ENCODE measurements around the gene UBA7. TPM values are rescaled to one million over a fixed set of nuclear protein-coding genes. Genes with fewer than 3 reads are reported as not detected.

UBA7 gene
- total RNA-seq, 1 experiment from 2014 or later: 0.85 TPM

- Histone ChIP-seq H2BK120ac (ENCODE audit: low read depth, low read length, poor library complexity, severe bottlenecking) (no peak overlapping the region), H4K91ac (ENCODE audit: insufficient read length, low read depth, low read length) (no peak overlapping the region), H3K79me1 (ENCODE audit: insufficient read depth, low read depth, low read length, poor library complexity, severe bottlenecking) (no peaks in the 10 kb centered on the region), H3K23ac (ENCODE audit: insufficient read length, low read depth, low read length) (no peak overlapping the region), H2BK20ac (ENCODE audit: low read depth, low read length, poor library complexity, severe bottlenecking) (no peak overlapping the region), H4K8ac (replicated peaks; ENCODE audit: insufficient read length, low read depth, low read length) (no peak overlapping the region), H3K18ac (ENCODE audit: insufficient read length, low read depth, low read length) (no peak overlapping the region), H3K56ac (ENCODE audit: insufficient read length, low read depth, low read length) (no peak overlapping the region), H3T11ph (ENCODE audit: low read length) (no peak overlapping the region), H3K4ac (ENCODE audit: low read depth, low read length) (no peak overlapping the region), H4K20me1 (ENCODE audit: control insufficient read depth, insufficient read depth, insufficient read length) (no peaks in the 10 kb centered on the region), H2BK12ac (ENCODE audit: insufficient read length, low read depth, low read length) (no peak overlapping the region), H4K5ac (ENCODE audit: insufficient read length, low read depth, low read length) (no peak overlapping the region), H3K9me3 (ENCODE audit: control insufficient read depth, low read depth, low read length) (no peaks in the 10 kb centered on the region), H2AFZ (ENCODE audit: low read length) (no peak overlapping the region), H2BK5ac (ENCODE audit: insufficient read length, low read length) (no peak overlapping the region), H3K14ac (ENCODE audit: insufficient read depth, low read length) (no peak overlapping the region), H3K9ac (ENCODE audit: extremely low read depth, insufficient read length, low read length) (no peak overlapping the region), H3K27me3 (ENCODE audit: insufficient read depth, low read length) (no peaks in the 10 kb centered on the region), H2BK15ac (ENCODE audit: low read depth, low read length) (no peak overlapping the region), H3K4me2 (ENCODE audit: insufficient read depth, insufficient read length, low read length) (no peak overlapping the region), H3K23me2 (ENCODE audit: insufficient read length, low read depth, low read length, poor library complexity, severe bottlenecking) (no peaks in the 10 kb centered on the region), H2AK5ac (ENCODE audit: insufficient read length, low read length) (no peak overlapping the region), H3K4me1 (ENCODE audit: insufficient read depth, low read length) (no peaks in the 10 kb centered on the region), H3K27ac (ENCODE audit: insufficient read length, low read depth, low read length) (no peak overlapping the region), H3K79me2 (ENCODE audit: insufficient read depth, low read length) (no peaks in the 10 kb centered on the region)
- WGBS (ENCODE audit: extremely low coverage, insufficient read length, low lambda C conversion rate): no CpG with 5 or more reads among the region's 3 CpGs
- H3K4me3 Mint-ChIP-seq: no peak overlapping the region; a peak in 1 of 5 replicates
- no peaks in the 10 kb centered on the region for H3K27me3 Mint-ChIP-seq (ENCODE audit: low read depth)
- H3K27ac Mint-ChIP-seq: peak overlapping the region; percentile 61 to 76 (median 65); a peak in 5 of 7 replicates
- DNase-seq: no peak
- TF ChIP-seq, protein P1, sequence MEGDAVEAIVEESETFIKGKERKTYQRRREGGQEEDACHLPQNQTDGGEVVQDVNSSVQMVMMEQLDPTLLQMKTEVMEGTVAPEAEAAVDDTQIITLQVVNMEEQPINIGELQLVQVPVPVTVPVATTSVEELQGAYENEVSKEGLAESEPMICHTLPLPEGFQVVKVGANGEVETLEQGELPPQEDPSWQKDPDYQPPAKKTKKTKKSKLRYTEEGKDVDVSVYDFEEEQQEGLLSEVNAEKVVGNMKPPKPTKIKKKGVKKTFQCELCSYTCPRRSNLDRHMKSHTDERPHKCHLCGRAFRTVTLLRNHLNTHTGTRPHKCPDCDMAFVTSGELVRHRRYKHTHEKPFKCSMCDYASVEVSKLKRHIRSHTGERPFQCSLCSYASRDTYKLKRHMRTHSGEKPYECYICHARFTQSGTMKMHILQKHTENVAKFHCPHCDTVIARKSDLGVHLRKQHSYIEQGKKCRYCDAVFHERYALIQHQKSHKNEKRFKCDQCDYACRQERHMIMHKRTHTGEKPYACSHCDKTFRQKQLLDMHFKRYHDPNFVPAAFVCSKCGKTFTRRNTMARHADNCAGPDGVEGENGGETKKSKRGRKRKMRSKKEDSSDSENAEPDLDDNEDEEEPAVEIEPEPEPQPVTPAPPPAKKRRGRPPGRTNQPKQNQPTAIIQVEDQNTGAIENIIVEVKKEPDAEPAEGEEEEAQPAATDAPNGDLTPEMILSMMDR (conservative IDR thresholded peaks at IDR 0.05): no peak
- no peaks in the 10 kb centered on the region for H3K9me3 Mint-ChIP-seq
- peaks cover 13 to 17% of the 10 kb centered on the region in 2 experiments for H3K4me1 Mint-ChIP-seq
- peaks cover 33 to 73% (median 68%) of the 10 kb centered on the region in 3 experiments; a peak in 6 of 7 replicates for H3K36me3 Mint-ChIP-seq (ENCODE audit: insufficient read depth in 1 of 3, low read depth in 3 of 3)
These were observed 29.2 kb upstream of the UBA7 start for GRCh38 chr3:49842843-49843517.

Measured in H9 (cell line).